ENCODE measurements around the gene NTHL1. TPM values are rescaled to one million over a fixed set of nuclear protein-coding genes. Genes with fewer than 3 reads are reported as not detected.

Gene NTHL1
- total RNA-seq, 1 experiment from 2014 or later = 32.8 TPM

DNA sequence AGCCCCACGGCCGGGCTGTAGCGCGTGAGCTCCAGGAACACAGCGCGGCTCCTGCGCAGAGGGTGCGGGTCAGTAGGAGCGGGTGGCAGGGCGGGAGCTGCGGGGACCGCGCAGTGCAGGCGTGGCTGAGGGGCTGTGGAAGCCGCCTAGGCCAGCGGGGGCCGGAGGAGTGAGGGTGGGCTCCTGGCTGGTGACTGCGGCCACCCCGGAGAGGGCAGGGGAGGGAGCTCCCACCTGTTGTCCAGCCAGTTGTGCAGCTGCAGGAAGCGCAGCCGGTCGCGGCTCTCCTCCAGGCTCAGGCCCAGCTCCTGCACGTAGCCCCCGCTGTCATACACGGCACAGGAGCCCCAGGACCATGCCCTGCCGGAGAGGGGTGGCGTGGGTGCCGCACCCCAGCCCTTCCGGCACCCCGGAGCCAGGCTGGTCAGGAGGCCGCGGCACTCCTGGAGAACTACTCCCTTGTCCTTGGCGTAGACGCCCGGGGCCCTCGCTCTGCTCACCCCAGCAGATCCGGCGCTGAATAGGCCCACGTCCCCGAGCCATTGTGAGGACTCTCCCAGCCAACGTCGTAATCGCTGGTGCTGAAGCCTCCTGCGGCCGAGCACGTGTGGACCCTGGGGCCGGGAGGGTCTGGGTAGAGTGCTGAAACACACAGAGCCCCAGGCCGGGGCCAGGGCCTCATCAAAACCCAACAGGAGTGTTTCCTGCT is 44.1 kb upstream of the NTHL1 start:
- CTCF ChIA-PET = interaction anchor here (1.4 kb wide), 1 partner anchor 49 kb away, joined by 4 read pairs; no protein-coding TSS in a partner anchor
- TF ChIP-seq, protein P1, sequence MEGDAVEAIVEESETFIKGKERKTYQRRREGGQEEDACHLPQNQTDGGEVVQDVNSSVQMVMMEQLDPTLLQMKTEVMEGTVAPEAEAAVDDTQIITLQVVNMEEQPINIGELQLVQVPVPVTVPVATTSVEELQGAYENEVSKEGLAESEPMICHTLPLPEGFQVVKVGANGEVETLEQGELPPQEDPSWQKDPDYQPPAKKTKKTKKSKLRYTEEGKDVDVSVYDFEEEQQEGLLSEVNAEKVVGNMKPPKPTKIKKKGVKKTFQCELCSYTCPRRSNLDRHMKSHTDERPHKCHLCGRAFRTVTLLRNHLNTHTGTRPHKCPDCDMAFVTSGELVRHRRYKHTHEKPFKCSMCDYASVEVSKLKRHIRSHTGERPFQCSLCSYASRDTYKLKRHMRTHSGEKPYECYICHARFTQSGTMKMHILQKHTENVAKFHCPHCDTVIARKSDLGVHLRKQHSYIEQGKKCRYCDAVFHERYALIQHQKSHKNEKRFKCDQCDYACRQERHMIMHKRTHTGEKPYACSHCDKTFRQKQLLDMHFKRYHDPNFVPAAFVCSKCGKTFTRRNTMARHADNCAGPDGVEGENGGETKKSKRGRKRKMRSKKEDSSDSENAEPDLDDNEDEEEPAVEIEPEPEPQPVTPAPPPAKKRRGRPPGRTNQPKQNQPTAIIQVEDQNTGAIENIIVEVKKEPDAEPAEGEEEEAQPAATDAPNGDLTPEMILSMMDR (IDR thresholded peaks at IDR 0.05; ENCODE audit: unreplicated experiment) = no peak
- Mint-ChIP-seq H3K9me3 (ENCODE audit: low read depth, unreplicated experiment) (no peaks in the 10 kb centered on the region), H3K36me3 (ENCODE audit: insufficient read depth, unreplicated experiment) (peaks cover 66% of the 10 kb centered on the region), H3K27ac (ENCODE audit: unreplicated experiment) (no peak overlapping the region), H3K27me3 (ENCODE audit: unreplicated experiment) (no peaks in the 10 kb centered on the region), H3K4me3 (ENCODE audit: low read depth, unreplicated experiment) (peak overlapping the region; percentile 30), H3K4me1 (ENCODE audit: low read depth, unreplicated experiment) (no peaks in the 10 kb centered on the region)
- intact Hi-C loops (cut with micrococcal nuclease; ENCODE audit: unreplicated experiment) = no loop called here
- DNase-seq = no peak
- no TSS peak for BruUV-seq (replicated peaks)

GRCh38 chr16:2090777-2091546 is 43.3 kb upstream of the NTHL1 start:
- H3K36me3 Mint-ChIP-seq (ENCODE audit: insufficient read depth, unreplicated experiment) = peaks cover 59% of the 10 kb centered on the region
- H3K4me3 Mint-ChIP-seq (ENCODE audit: low read depth, unreplicated experiment) = peak overlapping the region; percentile 30
- TF ChIP-seq, protein P1 (IDR thresholded peaks at IDR 0.05; ENCODE audit: unreplicated experiment) = no peak
- H3K9me3 Mint-ChIP-seq (ENCODE audit: low read depth, unreplicated experiment) = no peaks in the 10 kb centered on the region
- peak; percentile 82 for DNase-seq
- BruUV-seq (replicated peaks) = no TSS peak
- intact Hi-C loops (cut with micrococcal nuclease; ENCODE audit: unreplicated experiment) = no loop called here
- H3K27me3 Mint-ChIP-seq (ENCODE audit: unreplicated experiment) = no peaks in the 10 kb centered on the region
- CTCF ChIA-PET = interaction anchor here (0.5 to 1.4 kb wide), 2 partner anchors 50 to 94 kb away, joined by 3 to 4 read pairs; no protein-coding TSS in a partner anchor
- H3K4me1 Mint-ChIP-seq (ENCODE audit: low read depth, unreplicated experiment) = no peaks in the 10 kb centered on the region
- no peak overlapping the region for H3K27ac Mint-ChIP-seq (ENCODE audit: unreplicated experiment)

DNA sequence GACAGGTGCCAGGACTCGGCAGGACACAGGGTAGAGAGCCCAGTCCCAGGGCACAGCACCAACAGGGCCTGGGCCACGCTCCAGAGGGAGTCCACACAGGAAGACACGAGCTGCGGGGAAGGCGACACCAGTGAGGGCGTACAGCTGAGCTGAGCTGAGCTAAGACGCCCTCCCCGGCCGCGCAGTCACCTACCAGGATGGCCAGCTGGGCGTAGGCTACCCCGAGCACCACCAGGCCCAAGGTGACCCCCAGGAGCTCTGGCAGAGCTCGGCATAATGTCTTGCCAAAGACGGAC is 42.8 kb upstream of the NTHL1 start:
- TF ChIP-seq, protein P1 (IDR thresholded peaks at IDR 0.05; ENCODE audit: unreplicated experiment) = no peak
- peak overlapping the region; percentile 30 for H3K4me3 Mint-ChIP-seq (ENCODE audit: low read depth, unreplicated experiment)
- no peak overlapping the region for H3K27ac Mint-ChIP-seq (ENCODE audit: unreplicated experiment)
- DNase-seq = no peak
- no peaks in the 10 kb centered on the region for H3K27me3 Mint-ChIP-seq (ENCODE audit: unreplicated experiment)
- intact Hi-C loops (cut with micrococcal nuclease; ENCODE audit: unreplicated experiment) = no loop called here
- CTCF ChIA-PET = interaction anchor here (0.5 to 1.4 kb wide), 2 partner anchors 50 to 93 kb away, joined by 3 to 4 read pairs; no protein-coding TSS in a partner anchor
- H3K36me3 Mint-ChIP-seq (ENCODE audit: insufficient read depth, unreplicated experiment) = peaks cover 61% of the 10 kb centered on the region
- H3K4me1 Mint-ChIP-seq (ENCODE audit: low read depth, unreplicated experiment) = no peaks in the 10 kb centered on the region
- H3K9me3 Mint-ChIP-seq (ENCODE audit: low read depth, unreplicated experiment) = no peaks in the 10 kb centered on the region
- no TSS peak for BruUV-seq (replicated peaks)

DNA sequence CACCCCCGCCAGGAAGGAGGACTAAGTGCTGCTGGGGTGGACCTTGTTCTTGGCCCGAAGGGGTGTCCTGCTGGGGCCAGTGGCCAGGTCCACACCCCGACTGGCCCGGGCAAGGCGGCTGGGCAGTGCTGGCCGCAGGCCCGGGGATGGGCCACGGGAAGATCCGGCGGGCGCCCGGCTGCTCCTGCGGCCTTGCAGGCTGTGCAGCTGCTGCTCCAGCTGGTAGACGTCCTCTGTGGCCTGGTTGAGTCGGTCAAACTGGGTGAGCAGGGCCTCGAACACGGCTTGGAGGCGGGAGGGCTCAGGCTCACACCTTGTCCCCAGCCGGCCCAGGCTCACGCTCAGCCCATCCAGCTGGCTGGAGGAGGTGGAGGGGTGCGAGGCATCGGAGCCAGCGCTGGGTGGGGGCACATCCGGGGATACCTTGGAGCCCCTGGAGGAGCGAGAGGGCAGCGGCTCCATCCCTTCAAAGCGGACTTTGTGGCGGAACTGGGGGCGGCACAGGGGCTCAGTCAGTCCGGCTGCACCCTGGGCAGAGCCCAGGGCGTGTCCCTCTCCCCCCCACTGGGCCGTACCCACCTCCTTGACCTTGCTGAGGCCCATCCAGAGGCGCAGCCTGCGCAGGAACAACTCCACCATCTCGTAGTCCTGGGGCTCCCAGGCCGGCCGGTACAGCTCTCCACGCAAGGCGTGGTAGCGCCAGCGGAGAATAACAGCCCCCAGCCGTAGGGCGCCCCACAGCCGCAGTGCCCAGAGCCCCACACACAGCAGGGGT is 42.3 kb upstream of the NTHL1 start:
- no peak for DNase-seq
- intact Hi-C loops (cut with micrococcal nuclease; ENCODE audit: unreplicated experiment) = no loop called here
- no peak overlapping the region for H3K27ac Mint-ChIP-seq (ENCODE audit: unreplicated experiment)
- peak overlapping the region; percentile 30 for H3K4me3 Mint-ChIP-seq (ENCODE audit: low read depth, unreplicated experiment)
- H3K27me3 Mint-ChIP-seq (ENCODE audit: unreplicated experiment) = no peaks in the 10 kb centered on the region
- no peaks in the 10 kb centered on the region for H3K4me1 Mint-ChIP-seq (ENCODE audit: low read depth, unreplicated experiment)
- no peaks in the 10 kb centered on the region for H3K9me3 Mint-ChIP-seq (ENCODE audit: low read depth, unreplicated experiment)
- BruUV-seq (replicated peaks) = TSS peak; percentile 24
- peaks cover 67% of the 10 kb centered on the region for H3K36me3 Mint-ChIP-seq (ENCODE audit: insufficient read depth, unreplicated experiment)
- CTCF ChIA-PET = interaction anchor here (0.5 to 1.4 kb wide), 2 partner anchors 51 to 93 kb away, joined by 3 to 4 read pairs; no protein-coding TSS in a partner anchor
- TF ChIP-seq, protein P1 (IDR thresholded peaks at IDR 0.05; ENCODE audit: unreplicated experiment) = peak; percentile 5
